ENCODE measurements around the gene CDC42BPA. TPM values are rescaled to one million over a fixed set of nuclear protein-coding genes. Genes with fewer than 3 reads are reported as not detected.

Gene CDC42BPA
- total RNA-seq, 1 donor from 2014 or later, result 42.7 TPM

DNA sequence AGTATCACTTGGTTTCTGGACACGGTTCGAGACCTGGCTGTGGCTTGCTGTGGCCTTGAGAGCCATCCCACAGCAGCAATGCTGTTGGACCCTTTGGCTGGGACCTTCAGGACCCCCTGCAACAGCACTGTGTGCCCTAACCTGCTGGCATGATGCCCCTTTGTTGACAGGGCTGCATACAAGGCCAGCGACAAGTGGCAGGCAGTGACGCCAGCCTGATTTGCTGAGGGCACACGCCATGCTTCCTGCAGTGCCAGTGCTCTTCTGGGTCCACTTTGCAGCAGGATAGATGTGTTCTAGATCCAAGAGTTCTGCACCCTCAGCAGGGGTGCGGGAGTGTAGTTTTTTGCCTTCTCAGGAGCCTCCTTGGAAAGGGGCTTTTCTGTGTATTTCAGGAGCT lies 345.4 kb downstream of the CDC42BPA start:
- peaks cover 25% of the 10 kb centered on the region for H3K4me1 ChIP-seq
- no peak for TF ChIP-seq POLR2A (IDR thresholded peaks at IDR 0.05)
- no peak for TF ChIP-seq POLR2AphosphoS5 (IDR thresholded peaks at IDR 0.05; ENCODE audit: insufficient read depth in 1 of 2, low read depth in 1 of 2)
- TF ChIP-seq, protein P1, sequence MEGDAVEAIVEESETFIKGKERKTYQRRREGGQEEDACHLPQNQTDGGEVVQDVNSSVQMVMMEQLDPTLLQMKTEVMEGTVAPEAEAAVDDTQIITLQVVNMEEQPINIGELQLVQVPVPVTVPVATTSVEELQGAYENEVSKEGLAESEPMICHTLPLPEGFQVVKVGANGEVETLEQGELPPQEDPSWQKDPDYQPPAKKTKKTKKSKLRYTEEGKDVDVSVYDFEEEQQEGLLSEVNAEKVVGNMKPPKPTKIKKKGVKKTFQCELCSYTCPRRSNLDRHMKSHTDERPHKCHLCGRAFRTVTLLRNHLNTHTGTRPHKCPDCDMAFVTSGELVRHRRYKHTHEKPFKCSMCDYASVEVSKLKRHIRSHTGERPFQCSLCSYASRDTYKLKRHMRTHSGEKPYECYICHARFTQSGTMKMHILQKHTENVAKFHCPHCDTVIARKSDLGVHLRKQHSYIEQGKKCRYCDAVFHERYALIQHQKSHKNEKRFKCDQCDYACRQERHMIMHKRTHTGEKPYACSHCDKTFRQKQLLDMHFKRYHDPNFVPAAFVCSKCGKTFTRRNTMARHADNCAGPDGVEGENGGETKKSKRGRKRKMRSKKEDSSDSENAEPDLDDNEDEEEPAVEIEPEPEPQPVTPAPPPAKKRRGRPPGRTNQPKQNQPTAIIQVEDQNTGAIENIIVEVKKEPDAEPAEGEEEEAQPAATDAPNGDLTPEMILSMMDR (IDR thresholded peaks at IDR 0.05), result no peak
- no peaks in the 10 kb centered on the region for H3K27me3 ChIP-seq
- no peak overlapping the region for H3K4me3 ChIP-seq
- DNase-seq (ENCODE audit: extremely low spot score in 2 of 2), result no peak
- peak overlapping the region; percentile 82 for H3K27ac ChIP-seq
- no peaks in the 10 kb centered on the region for H3K9me3 ChIP-seq
- H3K36me3 ChIP-seq, result peaks cover 0 to 11% of the 10 kb centered on the region in 2 donors
- intact Hi-C loops (cut with DNase I), result loop anchor here (2.0 kb wide), 1 partner anchor 32 kb away; the partner anchor contains the start of gene COQ8A

DNA sequence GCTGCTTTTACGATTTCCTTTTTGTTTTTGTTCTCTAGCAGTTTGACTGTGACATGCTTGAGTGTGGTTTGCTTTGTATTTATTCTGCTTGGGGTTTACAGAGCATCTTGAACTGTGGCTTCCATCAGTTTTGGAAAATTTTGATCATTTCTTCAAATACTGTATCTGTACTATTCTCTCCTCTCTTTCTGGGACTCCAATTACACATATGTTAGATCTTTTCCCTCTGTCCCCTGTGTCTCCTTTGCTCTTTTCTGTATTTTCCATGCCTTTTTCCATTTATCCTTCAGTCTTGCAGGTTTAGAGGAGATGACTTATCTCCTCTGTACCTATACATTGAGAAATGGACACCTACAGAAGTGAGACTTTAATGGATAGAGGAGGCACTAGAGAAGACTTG lies 346.5 kb downstream of the CDC42BPA start:
- no peak for TF ChIP-seq POLR2AphosphoS5 (IDR thresholded peaks at IDR 0.05; ENCODE audit: insufficient read depth in 1 of 2, low read depth in 1 of 2)
- TF ChIP-seq, protein P1 (IDR thresholded peaks at IDR 0.05), result no peak
- no peak for TF ChIP-seq POLR2A (IDR thresholded peaks at IDR 0.05)
- Histone ChIP-seq H3K9me3 (no peaks in the 10 kb centered on the region), H3K36me3 (peaks cover 0 to 11% of the 10 kb centered on the region in 2 donors), H3K27me3 (no peaks in the 10 kb centered on the region), H3K27ac (no peak overlapping the region), H3K4me3 (no peak overlapping the region), H3K4me1 (peaks cover 25% of the 10 kb centered on the region)
- intact Hi-C loops (cut with DNase I), result loop anchor here (2.0 kb wide), 1 partner anchor 31 kb away; the partner anchor contains the start of gene COQ8A
- DNase-seq (ENCODE audit: extremely low spot score in 2 of 2), result no peak

DNA sequence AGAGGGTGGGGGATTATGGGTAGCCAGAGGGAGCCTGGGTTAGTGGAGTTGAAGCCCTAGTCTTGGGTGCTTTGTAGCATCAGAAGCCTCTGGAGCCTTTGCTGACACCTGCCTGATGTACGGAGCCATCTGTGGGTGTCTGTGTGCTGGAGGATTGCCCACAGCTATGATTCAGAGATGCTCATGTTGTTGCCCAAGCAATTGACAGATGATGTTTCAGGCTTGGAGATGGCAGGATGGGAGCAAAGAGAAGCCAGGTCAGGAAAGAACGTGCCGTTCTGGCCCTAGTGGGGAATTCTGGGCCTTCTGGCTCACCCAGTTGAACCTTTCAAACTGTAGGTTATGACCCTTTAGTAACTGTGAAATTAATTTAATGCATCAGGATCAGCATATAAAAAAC lies 350.6 kb downstream of the CDC42BPA start:
- H3K27ac ChIP-seq, result no peak overlapping the region
- H3K9me3 ChIP-seq, result no peaks in the 10 kb centered on the region
- no peaks in the 10 kb centered on the region for H3K4me1 ChIP-seq
- TF ChIP-seq, protein P1 (IDR thresholded peaks at IDR 0.05), result no peak
- TF ChIP-seq POLR2AphosphoS5 (IDR thresholded peaks at IDR 0.05; ENCODE audit: insufficient read depth in 1 of 2, low read depth in 1 of 2) (no peak), POLR2A (IDR thresholded peaks at IDR 0.05) (no peak)
- H3K27me3 ChIP-seq, result no peaks in the 10 kb centered on the region
- H3K4me3 ChIP-seq, result no peak overlapping the region
- peaks cover 0 to 25% of the 10 kb centered on the region in 2 donors for H3K36me3 ChIP-seq
- intact Hi-C loops (cut with DNase I), result loop anchor here (2.0 kb wide), 1 partner anchor 71 kb away; no protein-coding TSS in a partner anchor
- DNase-seq (ENCODE audit: extremely low spot score in 2 of 2), result no peak

DNA sequence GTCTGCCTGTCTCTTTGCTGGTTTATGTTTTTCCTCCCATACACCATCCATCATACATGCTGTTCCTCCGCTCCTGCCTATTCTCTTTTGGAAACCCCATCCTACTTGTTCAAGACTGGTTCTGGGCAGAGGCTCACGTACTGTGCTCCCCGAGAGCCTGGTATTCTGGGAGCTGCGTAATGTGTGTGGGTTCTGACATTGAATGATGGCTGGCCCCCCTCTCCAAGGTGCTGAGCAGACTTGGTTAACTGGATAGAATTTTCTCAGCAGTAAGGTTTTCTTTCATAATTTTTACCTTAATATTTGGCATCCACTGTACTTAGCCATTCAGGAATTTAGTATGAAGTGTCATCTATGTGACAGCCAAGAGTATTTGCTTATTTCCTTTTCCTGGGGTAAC lies 351.6 kb downstream of the CDC42BPA start:
- peaks cover 0 to 25% of the 10 kb centered on the region in 2 donors for H3K36me3 ChIP-seq
- no peaks in the 10 kb centered on the region for H3K9me3 ChIP-seq
- TF ChIP-seq POLR2A (IDR thresholded peaks at IDR 0.05), result no peak
- no peak overlapping the region for H3K4me3 ChIP-seq
- no peaks in the 10 kb centered on the region for H3K27me3 ChIP-seq
- H3K4me1 ChIP-seq, result no peaks in the 10 kb centered on the region
- no peak overlapping the region for H3K27ac ChIP-seq
- intact Hi-C loops (cut with DNase I), result no loop called here
- no peak for DNase-seq (ENCODE audit: extremely low spot score in 2 of 2)

DNA sequence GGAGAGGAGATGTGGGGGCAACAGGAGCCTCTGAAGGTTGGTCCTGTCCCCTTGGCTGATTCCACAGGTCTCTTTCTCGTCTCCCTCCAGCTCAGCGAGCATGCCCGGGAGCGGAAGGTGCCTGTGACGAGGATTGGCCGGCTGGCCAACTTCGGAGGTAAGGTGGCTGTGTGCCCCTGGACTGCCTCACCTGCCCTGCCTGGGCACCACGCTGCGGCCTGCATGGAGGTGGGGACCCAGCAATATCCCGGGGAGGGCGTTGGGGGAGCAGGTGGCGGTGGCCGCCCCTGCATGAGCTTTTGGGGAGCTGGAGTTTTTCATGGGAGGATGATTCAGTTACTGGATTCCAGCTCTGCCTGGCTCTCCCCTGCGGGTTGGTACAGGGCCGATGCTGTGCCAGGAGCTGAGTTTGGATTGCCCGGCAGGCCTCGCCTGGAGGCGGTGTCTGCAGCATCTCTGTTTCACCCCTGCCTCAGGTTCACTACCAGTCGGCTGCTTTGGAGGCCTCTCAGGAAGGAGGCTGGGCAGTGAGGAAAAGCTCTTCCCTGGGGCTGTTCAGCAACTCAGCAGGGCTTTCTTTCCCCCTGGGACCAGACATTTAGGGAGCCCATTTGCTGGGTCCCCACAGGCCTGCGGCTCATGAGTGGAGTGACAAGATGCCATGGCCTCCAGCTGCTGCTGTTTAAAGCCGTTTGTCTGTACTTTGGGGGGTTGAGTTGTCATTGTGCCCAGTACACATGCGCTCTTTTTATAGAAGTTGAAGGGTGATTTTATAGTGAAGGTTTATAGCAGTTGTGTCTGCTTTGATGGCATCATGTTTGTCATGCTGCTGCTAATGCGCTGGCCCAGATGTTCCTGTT lies 352.5 kb downstream of the CDC42BPA start:
- intact Hi-C loops (cut with DNase I), result no loop called here
- Histone ChIP-seq H3K27me3 (no peaks in the 10 kb centered on the region), H3K4me3 (no peak overlapping the region), H3K9me3 (no peaks in the 10 kb centered on the region), H3K4me1 (no peaks in the 10 kb centered on the region), H3K36me3 (peaks cover 0 to 25% of the 10 kb centered on the region in 2 donors), H3K27ac (no peak overlapping the region)
- DNase-seq (ENCODE audit: extremely low spot score in 2 of 2), result no peak
- TF ChIP-seq POLR2AphosphoS5 (IDR thresholded peaks at IDR 0.05; ENCODE audit: insufficient read depth in 1 of 2, low read depth in 1 of 2) (no peak), POLR2A (IDR thresholded peaks at IDR 0.05) (no peak)
- TF ChIP-seq, protein P1 (IDR thresholded peaks at IDR 0.05), result no peak
